KG1 (cell line): Measurements from ENCODE around the gene TTR.

Source experiments
- DNase-seq: peaks from one replicate; lab custom pipeline; 2025; lab: John Stamatoyannopoulos, UW

The TTR gene

DNA sequence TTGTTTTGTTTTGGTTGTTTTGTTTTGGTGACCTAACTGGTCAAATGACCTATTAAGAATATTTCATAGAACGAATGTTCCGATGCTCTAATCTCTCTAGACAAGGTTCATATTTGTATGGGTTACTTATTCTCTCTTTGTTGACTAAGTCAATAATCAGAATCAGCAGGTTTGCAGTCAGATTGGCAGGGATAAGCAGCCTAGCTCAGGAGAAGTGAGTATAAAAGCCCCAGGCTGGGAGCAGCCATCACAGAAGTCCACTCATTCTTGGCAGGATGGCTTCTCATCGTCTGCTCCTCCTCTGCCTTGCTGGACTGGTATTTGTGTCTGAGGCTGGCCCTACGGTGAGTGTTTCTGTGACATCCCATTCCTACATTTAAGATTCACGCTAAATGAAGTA lies at the start of gene TTR:
Gene TTR, plus strand, starts transcription at position 250 of the 400 bp plus-strand sequence. Its CDS starts 26 bp downstream, at position 276.
- no peak for DNase-seq

DNA sequence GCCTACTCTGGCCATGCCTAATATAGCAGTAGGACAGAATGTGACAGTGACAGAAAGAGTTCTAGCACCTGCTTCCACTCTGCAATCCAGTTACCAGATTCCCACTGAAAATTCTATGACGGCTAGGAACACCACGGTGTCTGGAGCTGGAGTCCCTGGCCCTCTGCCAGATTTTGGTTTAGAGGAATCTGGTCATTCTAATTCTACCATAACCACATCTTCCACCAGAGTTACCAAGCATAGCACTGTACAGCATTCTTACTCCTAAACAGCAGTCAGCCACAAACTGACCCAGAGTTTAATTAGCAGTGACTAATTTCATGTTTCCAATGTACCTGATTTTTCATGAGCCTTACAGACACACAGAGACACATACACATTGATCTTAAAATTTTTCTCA lies 45.2 kb upstream of the TTR start:
- DNase-seq: no peak

DNA sequence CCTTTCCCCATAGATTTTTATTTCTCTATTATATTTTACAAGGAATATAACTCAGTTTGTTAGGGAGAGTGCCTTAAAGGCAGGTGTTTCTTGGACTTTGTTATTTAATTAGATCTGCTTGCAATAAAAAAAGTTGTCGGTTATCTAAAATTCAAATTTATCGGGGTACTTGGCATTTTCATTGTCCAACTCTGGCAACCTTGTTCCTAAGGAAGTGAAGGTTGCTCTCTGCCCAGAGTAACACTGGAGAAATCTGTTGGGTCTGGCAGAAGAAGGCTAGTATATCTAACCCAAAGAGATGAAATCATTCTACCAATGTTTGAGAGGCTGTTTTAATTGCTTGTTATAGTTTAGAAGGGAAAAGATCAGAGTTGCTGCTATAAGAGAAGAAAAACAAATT lies 42.8 kb upstream of the TTR start:
- DNase-seq: no peak

DNA sequence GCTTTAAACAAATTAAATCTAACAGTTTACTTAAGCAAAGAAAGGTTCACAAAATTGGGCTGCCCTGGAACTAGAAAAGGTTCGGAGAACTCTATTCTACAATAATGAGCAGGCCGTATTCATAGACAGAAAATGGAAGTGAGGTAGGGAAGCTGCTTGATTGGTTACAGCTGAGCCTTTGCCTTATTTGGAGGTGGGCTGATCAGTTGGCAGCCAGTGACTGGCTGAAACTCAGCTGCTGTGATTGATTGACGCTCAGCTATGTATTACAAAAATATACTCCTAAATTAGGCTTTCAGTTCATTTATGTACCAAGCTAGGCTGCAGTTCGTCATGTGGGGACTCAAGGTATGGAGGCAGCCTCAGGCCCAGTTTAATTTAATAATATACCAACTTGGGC lies 42.3 kb upstream of the TTR start:
- DNase-seq: no peak

DNA sequence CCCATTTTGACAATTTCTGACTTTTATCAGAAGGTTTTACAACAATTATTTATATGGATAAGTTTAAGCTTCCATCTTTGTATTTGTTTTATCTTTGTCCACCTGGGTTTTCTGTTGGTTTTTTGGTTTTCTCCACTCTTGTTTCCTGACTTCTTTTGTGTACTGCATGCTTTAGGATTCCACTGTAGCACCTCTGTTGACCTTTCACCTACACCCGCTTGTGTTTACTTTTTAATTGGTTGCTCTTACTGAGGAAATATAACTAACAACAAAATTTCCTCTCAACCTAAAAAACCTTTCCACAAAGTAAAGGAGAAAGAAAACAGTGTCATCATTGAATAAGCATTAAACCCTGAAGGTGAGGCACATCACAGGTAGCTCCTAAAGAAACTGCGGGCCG lies 39.8 kb upstream of the TTR start:
- DNase-seq: no peak

DNA sequence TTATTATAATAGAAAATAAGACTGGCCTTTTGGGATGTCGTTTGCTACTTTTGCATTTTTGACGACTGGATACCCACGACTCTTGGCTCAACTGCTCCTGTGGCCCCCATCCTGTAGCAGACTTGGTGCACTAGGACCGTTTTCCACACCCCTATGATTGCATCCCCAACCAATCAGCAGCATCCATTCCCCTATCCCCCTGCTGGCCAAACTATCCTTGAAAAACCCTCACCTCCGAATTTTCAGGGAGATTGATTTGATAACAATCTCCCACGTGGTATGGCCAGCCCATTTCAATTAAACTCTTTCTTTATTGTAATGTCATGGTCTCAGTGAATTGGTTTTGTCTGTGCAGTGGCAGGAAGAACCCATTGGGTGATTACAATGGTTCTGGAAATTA lies 37.9 kb upstream of the TTR start:
- no peak for DNase-seq

DNA sequence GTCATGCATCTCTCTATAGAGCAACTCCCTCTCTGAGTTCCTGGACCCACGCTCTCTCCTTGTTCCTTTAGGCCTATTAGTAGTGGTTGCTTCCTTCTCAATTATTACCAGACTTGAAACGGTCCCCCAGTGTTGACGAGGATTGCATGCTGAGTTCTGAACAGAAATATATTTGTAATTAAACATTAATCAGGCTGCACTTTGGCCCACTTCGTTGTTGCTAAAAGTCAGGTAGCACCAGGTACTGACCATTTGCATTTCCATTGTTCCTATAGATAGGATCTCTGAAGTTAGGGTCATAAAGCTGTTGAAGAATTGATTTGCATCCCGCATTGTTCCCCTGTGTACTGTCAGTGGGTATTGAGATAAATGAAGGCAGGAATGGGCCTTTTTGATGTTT lies 36.9 kb upstream of the TTR start:
- DNase-seq: no peak

GRCh38 chr18:31555971-31556747 lies 35.5 kb upstream of the TTR start:
- peak; percentile 58 for DNase-seq

GRCh38 chr18:31557446-31557845 lies 34.2 kb upstream of the TTR start:
- DNase-seq: no peak

DNA sequence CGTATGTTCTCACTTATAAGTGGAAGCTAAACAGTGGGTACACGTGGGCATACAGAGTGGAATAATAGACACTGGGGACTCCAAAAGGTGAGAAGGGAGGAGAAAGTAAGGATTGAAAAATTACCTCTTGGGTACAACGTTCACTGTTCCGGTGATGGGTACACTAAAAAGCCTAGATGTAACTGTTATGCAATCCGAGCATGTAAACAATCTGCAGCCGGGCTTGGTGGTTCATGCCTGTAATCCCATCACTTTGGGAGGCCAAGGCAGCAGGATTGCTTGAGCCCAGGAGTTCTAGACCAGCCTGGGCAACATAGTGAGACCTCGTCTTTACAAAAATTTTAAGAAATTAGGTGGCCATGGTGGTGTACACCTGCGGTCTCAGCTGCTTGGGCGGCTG lies 33.1 kb upstream of the TTR start:
- no peak for DNase-seq

DNA sequence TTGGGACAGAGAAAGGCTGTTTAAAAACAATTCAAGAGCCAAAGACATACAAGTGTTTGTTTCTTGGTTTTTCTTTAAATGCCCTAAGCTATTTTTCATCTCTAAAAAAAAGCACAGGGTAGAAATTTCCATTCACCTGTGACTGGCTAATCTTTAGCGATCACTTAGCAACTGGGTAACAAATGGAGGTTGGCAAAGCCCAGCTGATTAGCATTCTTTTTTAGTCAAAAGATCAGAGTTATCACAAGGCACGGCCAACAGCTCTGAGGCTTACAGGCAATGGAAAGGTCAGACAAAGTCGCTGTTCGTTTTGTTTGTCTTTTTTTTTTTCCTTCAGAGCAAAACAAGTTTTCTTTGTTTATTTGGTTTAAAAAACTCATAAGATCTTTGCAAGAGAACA lies 29.0 kb upstream of the TTR start:
- DNase-seq: no peak

DNA sequence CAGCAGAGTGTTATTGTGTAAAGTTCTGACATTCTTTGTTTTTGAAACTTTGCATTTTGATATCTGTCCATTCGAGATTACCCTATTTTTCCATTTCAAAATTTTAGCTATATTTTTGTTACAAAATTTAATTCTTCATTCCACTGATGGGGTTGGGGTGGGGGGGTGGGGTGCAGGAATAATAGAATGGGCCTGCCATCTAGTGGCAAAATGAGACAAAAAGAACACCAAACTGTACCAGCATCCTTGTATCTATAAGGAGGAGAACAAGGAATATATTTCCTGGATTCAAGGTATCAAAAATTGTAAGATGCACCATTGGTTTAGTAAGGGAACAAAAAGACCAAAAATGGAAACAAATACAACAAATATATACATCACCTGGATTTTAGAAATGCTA lies 27.9 kb upstream of the TTR start:
- no peak for DNase-seq

DNA sequence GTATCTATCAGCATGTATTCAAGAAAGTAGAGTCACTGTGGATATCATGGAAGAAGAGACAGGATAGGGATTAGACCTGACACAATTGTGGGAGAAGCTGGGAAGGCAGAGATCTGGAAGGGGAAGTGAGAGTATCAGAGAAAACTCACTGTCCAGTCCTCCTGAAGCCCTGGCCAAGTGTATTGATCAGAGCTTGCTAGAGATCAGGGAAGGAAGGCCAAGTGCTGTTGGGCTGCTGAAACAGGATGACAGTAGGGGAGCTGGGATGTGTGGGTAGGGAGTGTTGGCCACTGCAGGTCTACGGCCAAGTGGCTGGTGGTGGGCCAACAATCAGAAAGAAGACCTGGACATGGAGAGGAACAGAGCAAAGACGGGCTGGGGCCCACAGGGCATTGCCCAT lies 26.3 kb upstream of the TTR start:
- no peak for DNase-seq

DNA sequence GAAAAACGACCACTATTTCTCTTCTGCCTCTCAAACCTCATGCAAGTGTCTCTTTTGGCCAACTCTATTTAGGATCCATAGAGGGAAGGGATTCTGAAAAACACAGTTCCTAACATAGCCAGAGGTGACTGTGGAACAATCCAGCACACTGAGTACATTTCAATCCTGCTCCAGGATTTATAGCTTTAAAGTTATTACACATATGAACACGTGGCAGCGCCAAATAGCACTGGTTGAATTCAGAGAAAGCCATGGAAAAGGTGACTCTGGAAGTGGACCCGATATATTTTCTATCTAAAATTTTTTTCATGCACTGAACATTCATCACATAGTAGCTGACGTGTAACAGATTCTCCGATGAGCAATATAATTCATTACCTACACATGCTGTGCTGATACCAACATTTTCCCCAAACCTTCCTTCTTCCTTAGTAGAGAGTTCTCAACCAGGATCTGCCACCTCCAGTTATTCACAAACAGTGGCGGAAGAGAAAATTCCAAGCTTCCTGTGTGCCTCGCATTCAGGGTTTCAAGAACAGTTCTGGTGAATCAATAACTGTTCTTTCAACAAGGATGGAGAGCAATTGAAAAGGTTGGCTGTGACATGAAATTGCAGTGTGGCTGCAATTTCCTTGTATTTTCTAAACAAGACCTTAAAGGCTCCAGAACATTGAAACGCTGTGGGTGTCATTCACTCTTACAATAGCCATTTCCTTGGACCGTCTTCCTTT lies 25.7 kb upstream of the TTR start:
- DNase-seq: no peak

DNA sequence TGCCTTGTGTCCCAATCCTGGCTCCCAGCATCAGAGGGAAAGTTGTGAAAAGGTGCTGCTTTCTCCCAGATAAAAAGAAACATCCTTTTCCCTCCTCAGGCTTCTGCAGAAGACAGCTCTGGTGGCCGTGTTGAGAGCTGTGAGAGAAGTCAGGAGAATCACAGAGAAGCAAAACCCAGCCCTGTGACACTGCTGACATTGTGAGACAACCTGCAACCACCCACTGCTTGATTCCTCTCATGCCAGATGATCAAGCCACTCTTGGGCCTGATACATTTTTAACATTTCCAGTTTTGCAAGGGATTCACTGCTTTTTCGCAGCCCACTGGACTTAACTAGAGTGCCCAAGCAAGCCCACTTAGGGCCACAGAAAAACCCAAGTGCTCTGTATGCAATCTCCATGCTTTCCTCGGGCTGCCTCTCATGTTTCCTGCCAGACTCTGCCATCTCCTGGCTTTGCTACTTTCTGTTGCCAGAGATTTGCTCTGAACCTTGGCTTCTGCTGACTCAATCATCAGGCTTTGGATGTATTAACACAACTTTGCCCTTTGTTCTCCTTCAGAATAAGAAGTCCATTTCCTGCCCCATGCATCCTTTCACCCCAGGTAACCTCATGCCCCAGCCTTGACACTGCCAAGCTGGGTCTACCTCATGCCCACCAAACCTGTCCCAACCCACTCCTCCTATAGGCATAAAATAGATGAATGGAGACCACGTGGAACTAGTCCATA lies 24.9 kb upstream of the TTR start:
- no peak for DNase-seq

- DNase-seq: no peak
These were observed 19.3 kb upstream of the TTR start for GRCh38 chr18:31572368-31572767.

DNA sequence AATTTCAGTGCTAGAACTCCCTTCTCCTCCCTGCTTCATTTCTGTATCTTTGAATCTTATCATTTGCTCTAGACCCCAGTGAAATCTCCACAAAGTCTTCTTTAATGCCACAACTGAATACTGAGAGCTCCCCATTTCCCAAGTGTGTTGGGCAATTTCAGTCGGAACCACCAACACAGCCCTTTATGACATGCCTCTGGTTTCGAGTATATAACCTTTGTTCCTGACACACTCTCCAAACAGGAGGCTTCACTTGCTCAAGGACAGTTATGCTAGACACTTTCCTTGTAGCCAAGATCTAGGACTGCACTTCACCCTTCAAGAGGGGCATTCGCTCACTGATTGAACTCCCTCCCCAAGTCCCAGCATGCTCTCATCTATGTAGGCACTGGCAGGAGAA lies 18.6 kb upstream of the TTR start:
- DNase-seq: no peak

GRCh38 chr18:31574359-31574758 lies 17.3 kb upstream of the TTR start:
- DNase-seq: no peak

DNA sequence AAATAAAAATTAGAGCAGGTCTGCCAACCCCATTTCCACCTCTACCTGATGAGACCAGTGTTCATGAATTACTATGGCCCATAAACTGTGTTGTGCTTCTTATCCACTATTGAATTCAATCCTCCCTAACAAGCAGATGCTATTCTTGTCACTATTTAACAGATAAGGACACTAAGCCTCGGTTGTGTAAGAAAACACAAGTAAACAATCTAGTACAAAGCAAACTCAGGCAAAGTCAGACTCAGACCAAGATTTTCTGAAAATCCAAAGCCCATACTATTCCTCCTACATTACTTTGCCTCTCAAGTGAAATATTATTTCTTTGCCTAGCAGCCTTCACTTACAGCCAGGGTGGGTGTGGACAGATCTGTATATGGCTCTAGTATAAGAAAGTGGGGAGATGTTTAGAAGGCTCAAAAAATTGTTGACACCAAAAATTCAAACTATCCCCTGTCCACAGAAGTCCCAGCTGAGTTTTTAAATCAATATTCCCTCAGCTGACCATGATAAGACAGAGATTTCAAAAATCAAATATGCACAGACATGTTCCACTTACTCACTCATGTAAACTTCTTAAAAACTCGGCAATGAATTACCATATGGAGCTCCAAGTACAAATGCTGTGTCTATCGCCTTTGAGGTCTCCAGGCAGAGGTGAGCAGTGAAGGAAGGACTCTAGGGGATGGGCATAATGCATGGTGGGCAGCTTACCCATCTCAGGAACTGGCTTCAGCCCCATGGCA lies 16.0 kb upstream of the TTR start:
- DNase-seq: no peak

- DNase-seq: no peak
These were observed 15.0 kb upstream of the TTR start for GRCh38 chr18:31576670-31577069.

DNA sequence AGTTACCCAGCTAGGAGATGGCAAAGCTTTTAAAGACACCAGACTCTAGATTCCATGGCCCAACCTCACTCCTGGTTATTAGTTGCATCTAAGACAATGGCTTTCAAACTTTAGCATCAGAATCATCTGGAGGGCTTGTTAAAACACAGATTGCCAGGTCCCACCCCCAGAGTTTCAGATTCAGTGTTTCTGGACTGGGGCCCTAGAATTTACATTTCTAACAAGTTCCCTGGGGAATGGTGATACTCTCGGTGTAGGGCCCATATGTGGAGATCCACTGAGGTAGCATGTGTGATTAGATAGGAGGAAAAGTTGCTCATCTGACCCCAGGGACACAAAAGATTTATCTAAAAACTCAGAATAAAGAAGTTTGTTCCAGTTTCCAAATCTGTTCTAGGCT lies 14.5 kb upstream of the TTR start:
- no peak for DNase-seq

GRCh38 chr18:31578126-31578525 lies 13.6 kb upstream of the TTR start:
- no peak for DNase-seq
